ENCODE results near the gene CYP21A2. TPM values are rescaled to one million over a fixed set of nuclear protein-coding genes. Genes with fewer than 3 reads are reported as not detected.
"Not testable (repeated sequence)": the region's sequence is repeated elsewhere in the genome, so short reads cannot be mapped to it uniquely, and the experiment has no call there.

The CYP21A2 gene
- polyA plus RNA-seq, 6 donors from 2014 or later, result not detected

GRCh38 chr6:32040299-32041049 lies 2.3 kb downstream of the CYP21A2 start:
- H3K9me3 Mint-ChIP-seq; DNase-seq; H3K27me3 Mint-ChIP-seq; ATAC-seq (ENCODE audit: low read depth in 2 of 2); H3K27ac Mint-ChIP-seq; H3K36me3 Mint-ChIP-seq; H3K4me1 Mint-ChIP-seq; H3K4me3 Mint-ChIP-seq: not testable (repeated sequence)

- not testable (repeated sequence) for H3K4me3 Mint-ChIP-seq; DNase-seq; H3K27ac Mint-ChIP-seq; H3K27me3 Mint-ChIP-seq; H3K9me3 Mint-ChIP-seq; ATAC-seq (ENCODE audit: low read depth in 2 of 2); H3K36me3 Mint-ChIP-seq; H3K4me1 Mint-ChIP-seq
These were observed 2.8 kb downstream of the CYP21A2 start for GRCh38 chr6:32041050-32041321.

GRCh38 chr6:32041385-32041784 lies 3.2 kb downstream of the CYP21A2 start:
- not testable (repeated sequence) for ATAC-seq (ENCODE audit: low read depth in 2 of 2); H3K9me3 Mint-ChIP-seq; H3K36me3 Mint-ChIP-seq; H3K4me1 Mint-ChIP-seq; H3K27ac Mint-ChIP-seq; H3K27me3 Mint-ChIP-seq; DNase-seq; H3K4me3 Mint-ChIP-seq

GRCh38 chr6:32042276-32042675 lies 4.1 kb downstream of the CYP21A2 start:
- DNase-seq; ATAC-seq (ENCODE audit: low read depth in 2 of 2); H3K9me3 Mint-ChIP-seq: not testable (repeated sequence)

GRCh38 chr6:32043589-32044380 lies 5.6 kb downstream of the CYP21A2 start:
- not testable (repeated sequence) for H3K27me3 Mint-ChIP-seq; H3K36me3 Mint-ChIP-seq; H3K27ac Mint-ChIP-seq; H3K4me1 Mint-ChIP-seq; ATAC-seq (ENCODE audit: low read depth in 2 of 2); H3K9me3 Mint-ChIP-seq; H3K4me3 Mint-ChIP-seq; DNase-seq

More at GRCh38 chr6:32042276-32042675, 4.1 kb downstream of the CYP21A2 start:
- not testable (repeated sequence) for H3K27me3 Mint-ChIP-seq, H3K27ac Mint-ChIP-seq, H3K4me3 Mint-ChIP-seq, H3K4me1 Mint-ChIP-seq, H3K36me3 Mint-ChIP-seq

- not testable (repeated sequence) for DNase-seq; H3K27ac Mint-ChIP-seq; H3K9me3 Mint-ChIP-seq; H3K4me1 Mint-ChIP-seq; H3K4me3 Mint-ChIP-seq; H3K36me3 Mint-ChIP-seq; H3K27me3 Mint-ChIP-seq; ATAC-seq (ENCODE audit: low read depth in 2 of 2)
These were observed 6.7 kb downstream of the CYP21A2 start for GRCh38 chr6:32044916-32045315.

GRCh38 chr6:32045811-32046449 lies 7.7 kb downstream of the CYP21A2 start:
- no peaks in the 10 kb centered on the region for H3K9me3 Mint-ChIP-seq
- ATAC-seq (ENCODE audit: low read depth in 2 of 2), result no peak
- DNase-seq, result no peak
- H3K4me3 Mint-ChIP-seq, result no peak overlapping the region
- no peaks in the 10 kb centered on the region for H3K36me3 Mint-ChIP-seq
- peak overlapping the region in 1 of 6 donors; percentile 59 for H3K27ac Mint-ChIP-seq
- H3K27me3 Mint-ChIP-seq, result peaks cover 0 to 5% (median 0%) of the 10 kb centered on the region in 3 donors
- H3K4me1 Mint-ChIP-seq, result peaks cover 5 to 7% (median 5%) of the 10 kb centered on the region in 3 donors

GRCh38 chr6:32046450-32047083 lies 8.4 kb downstream of the CYP21A2 start:
- no peaks in the 10 kb centered on the region for H3K36me3 Mint-ChIP-seq
- H3K4me3 Mint-ChIP-seq, result no peak overlapping the region
- H3K27ac Mint-ChIP-seq, result no peak overlapping the region
- no peak for DNase-seq
- ATAC-seq (ENCODE audit: low read depth in 2 of 2), result no peak
- H3K4me1 Mint-ChIP-seq, result peaks cover 5 to 7% (median 5%) of the 10 kb centered on the region in 3 donors
- no peaks in the 10 kb centered on the region for H3K9me3 Mint-ChIP-seq
- H3K27me3 Mint-ChIP-seq, result peaks cover 0 to 5% (median 0%) of the 10 kb centered on the region in 3 donors

- peaks cover 0 to 5% (median 0%) of the 10 kb centered on the region in 3 donors for H3K27me3 Mint-ChIP-seq
- no peak overlapping the region for H3K4me3 Mint-ChIP-seq
- no peaks in the 10 kb centered on the region for H3K36me3 Mint-ChIP-seq
- DNase-seq, result no peak
- no peak overlapping the region for H3K27ac Mint-ChIP-seq
- ATAC-seq (ENCODE audit: low read depth in 2 of 2), result no peak
- H3K4me1 Mint-ChIP-seq, result peaks cover 5 to 7% (median 5%) of the 10 kb centered on the region in 3 donors
- H3K9me3 Mint-ChIP-seq, result no peaks in the 10 kb centered on the region
These were observed 8.9 kb downstream of the CYP21A2 start for GRCh38 chr6:32047084-32047478.

- no peak overlapping the region for H3K4me3 Mint-ChIP-seq
- peaks cover 5 to 7% (median 5%) of the 10 kb centered on the region in 3 donors for H3K4me1 Mint-ChIP-seq
- no peaks in the 10 kb centered on the region for H3K9me3 Mint-ChIP-seq
- ATAC-seq (ENCODE audit: low read depth in 2 of 2), result no peak
- no peaks in the 10 kb centered on the region for H3K36me3 Mint-ChIP-seq
- H3K27ac Mint-ChIP-seq, result no peak overlapping the region
- DNase-seq, result no peak
- H3K27me3 Mint-ChIP-seq, result peaks cover 0 to 5% (median 0%) of the 10 kb centered on the region in 3 donors
These were observed 9.3 kb downstream of the CYP21A2 start for GRCh38 chr6:32047539-32047854.

GRCh38 chr6:32047855-32048766 lies 9.9 kb downstream of the CYP21A2 start:
- Mint-ChIP-seq H3K4me3 (no peak overlapping the region), H3K27ac (peak overlapping the region in 1 of 6 donors; percentile 57), H3K27me3 (peaks cover 0 to 5% (median 0%) of the 10 kb centered on the region in 3 donors), H3K4me1 (peaks cover 5 to 7% (median 5%) of the 10 kb centered on the region in 3 donors), H3K36me3 (no peaks in the 10 kb centered on the region), H3K9me3 (no peaks in the 10 kb centered on the region)
- DNase-seq (peak; percentile 49), ATAC-seq (ENCODE audit: low read depth in 2 of 2) (peak; percentile 73 to 85)

GRCh38 chr6:32049149-32049548 lies 10.9 kb downstream of the CYP21A2 start:
- DNase-seq; H3K4me1 Mint-ChIP-seq; H3K4me3 Mint-ChIP-seq; H3K36me3 Mint-ChIP-seq; H3K9me3 Mint-ChIP-seq; ATAC-seq (ENCODE audit: low read depth in 2 of 2); H3K27me3 Mint-ChIP-seq: not testable (repeated sequence)
- peak overlapping the region in 1 of 6 donors; percentile 69 for H3K27ac Mint-ChIP-seq

- H3K4me1 Mint-ChIP-seq; H3K9me3 Mint-ChIP-seq; ATAC-seq (ENCODE audit: low read depth in 2 of 2); H3K27ac Mint-ChIP-seq; DNase-seq; H3K4me3 Mint-ChIP-seq; H3K36me3 Mint-ChIP-seq: not testable (repeated sequence)
- H3K27me3 Mint-ChIP-seq, result peaks cover 5 to 12% (median 10%) of the 10 kb centered on the region in 3 donors
These were observed 11.5 kb downstream of the CYP21A2 start for GRCh38 chr6:32049736-32050135.
